SK-N-SH treated with all-trans-retinoic acid at 6 μM for 48 hours (cell line): ENCODE data around the gene MED6.
A peak's percentile ranks its signal among the peaks of the same experiment; 100 is the strongest.

Source experiments
- ATAC-seq: fragments of 200-7000 bp; cut with Tn5 transposase; 3 replicates; pipeline ENCODE4 v1.9.1; 2020; ENCODE audit warnings: mild to moderate bottlenecking, moderate library complexity
- ARNTL ChIP-seq: fragments of 450-650 bp; formaldehyde crosslinking; IDR thresholded peaks from 2 replicates; pipeline ENCODE4 v1.5.0; 2020; ENCODE audit warnings: low read depth, mild to moderate bottlenecking, moderate library complexity, borderline replicate concordance
- CSDC2 ChIP-seq: fragments of 250-450 bp; sonication (Bioruptor Pico); IDR thresholded peaks from 2 replicates; pipeline ENCODE4 v1.5.0; 2020; ENCODE audit warnings: mild to moderate bottlenecking, moderate library complexity
- CSRNP3 ChIP-seq: fragments of 250-450 bp; sonication (Bioruptor Pico); IDR thresholded peaks from 2 replicates; pipeline ENCODE4 v1.5.1; 2021; ENCODE audit warnings: mild to moderate bottlenecking, moderate library complexity
- ESRRG ChIP-seq: fragments of 250-450 bp; sonication (Bioruptor Pico); IDR thresholded peaks from 2 replicates; pipeline ENCODE4 v1.6.1; 2021; ENCODE audit warnings: mild to moderate bottlenecking
- ISL1 ChIP-seq: fragments of 250-450 bp; sonication (Bioruptor Pico); IDR thresholded peaks from 2 replicates; pipeline ENCODE4 v2.1.2; 2022; ENCODE audit warnings: mild to moderate bottlenecking, moderate library complexity
- OSR1 ChIP-seq: fragments of 250-450 bp; sonication (Bioruptor Pico); IDR thresholded peaks from 2 replicates; pipeline ENCODE4 v1.8.0; 2022; ENCODE audit warnings: moderate library complexity, mild to moderate bottlenecking, inconsistent platforms
- PATZ1 ChIP-seq: fragments of 250-450 bp; sonication (Bioruptor Pico); IDR thresholded peaks from 2 replicates; pipeline ENCODE4 v1.8.0; 2020; ENCODE audit warnings: mild to moderate bottlenecking, moderate library complexity, borderline replicate concordance
- POU6F1 ChIP-seq: fragments of 250-450 bp; sonication (Bioruptor Pico); IDR thresholded peaks from 2 replicates; pipeline ENCODE4 v1.8.0; 2021; ENCODE audit warnings: low read depth, mild to moderate bottlenecking, moderate library complexity, borderline replicate concordance
- PPARA ChIP-seq: fragments of 250-450 bp; sonication (Bioruptor Pico); IDR thresholded peaks from 2 replicates; pipeline ENCODE4 v1.5.0; 2020; ENCODE audit warnings: mild to moderate bottlenecking, borderline replicate concordance
- RARB ChIP-seq: fragments of 250-450 bp; sonication (Bioruptor Pico); IDR thresholded peaks from 2 replicates; pipeline ENCODE4 v1.8.0; 2021; ENCODE audit warnings: mild to moderate bottlenecking, moderate library complexity
- SNAI2 ChIP-seq: fragments of 250-450 bp; sonication (Bioruptor Pico); IDR thresholded peaks from 2 replicates; pipeline ENCODE4 v1.5.0; 2020; ENCODE audit warnings: mild to moderate bottlenecking, moderate library complexity
- TCF4 ChIP-seq: fragments of 250-450 bp; sonication (Bioruptor Pico); IDR thresholded peaks from 2 replicates; pipeline ENCODE4 v1.8.0; 2021; ENCODE audit warnings: mild to moderate bottlenecking, moderate library complexity, borderline replicate concordance
- TOX ChIP-seq: fragments of 250-450 bp; sonication (Bioruptor Pico); IDR thresholded peaks from 2 replicates; pipeline ENCODE4 v1.8.0; 2021; ENCODE audit warnings: mild to moderate bottlenecking, moderate library complexity, borderline replicate concordance
- TSHZ2 ChIP-seq: fragments of 250-450 bp; sonication (Bioruptor Pico); IDR thresholded peaks from 2 replicates; pipeline ENCODE4 v1.5.0; 2020; ENCODE audit warnings: mild to moderate bottlenecking, moderate library complexity
- ZFP3 ChIP-seq: fragments of 250-450 bp; sonication (Bioruptor Pico); IDR thresholded peaks from 2 replicates; pipeline ENCODE4 v1.5.0; 2020; ENCODE audit warnings: mild to moderate bottlenecking, moderate library complexity
- ZNF565 ChIP-seq: fragments of 450-650 bp; formaldehyde crosslinking; conservative IDR thresholded peaks from 2 replicates; pipeline ENCODE4 v1.5.0; 2020; ENCODE audit warnings: low read depth, mild to moderate bottlenecking, moderate library complexity
- ZNF8 ChIP-seq: fragments of 450-650 bp; formaldehyde crosslinking; IDR thresholded peaks from 2 replicates; pipeline ENCODE4 v1.5.0; 2020; ENCODE audit warnings: mild to moderate bottlenecking, moderate library complexity

MED6 gene

DNA sequence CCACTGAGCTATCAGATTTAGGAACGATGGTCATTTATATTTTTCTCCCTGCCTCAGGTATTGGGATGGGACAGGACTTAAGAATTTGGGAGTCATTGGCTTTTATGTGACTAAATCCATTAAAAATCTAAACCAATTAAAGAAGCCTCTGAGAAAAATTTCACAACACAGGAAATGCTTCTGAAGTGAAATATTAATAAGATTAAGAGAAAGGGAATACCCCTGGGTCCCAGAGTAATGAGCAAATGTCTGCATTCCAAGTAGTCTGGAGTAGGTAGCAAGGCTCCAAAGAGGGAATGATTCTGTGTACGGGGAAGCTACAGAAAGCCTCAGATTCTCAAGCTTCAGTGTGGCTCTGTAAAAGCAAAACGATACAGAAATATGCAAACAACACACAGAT lies 707 bp upstream of the MED6 start:
- TF ChIP-seq SNAI2 (CRISPR knock-in tag) (no peak), ZFP3 (CRISPR knock-in tag) (no peak), PPARA (no peak), CSRNP3 (no peak), ARNTL (no peak), ZNF8 (CRISPR knock-in tag) (no peak), ISL1 (CRISPR knock-in tag) (peak; percentile 41; the same call in 1 of the 2 replicates), CSDC2 (CRISPR knock-in tag) (no peak)
- ATAC-seq = peak; percentile 41

GRCh38 chr14:70599345-70599744 lies 1.1 kb downstream of the MED6 start:
- ATAC-seq = no peak
- TF ChIP-seq TCF4 (CRISPR knock-in tag) (no peak), TSHZ2 (CRISPR knock-in tag) (no peak), ESRRG (CRISPR knock-in tag) (no peak), ISL1 (CRISPR knock-in tag) (no peak), ZNF8 (CRISPR knock-in tag) (no peak), CSRNP3 (no peak), OSR1 (CRISPR knock-in tag) (no peak), POU6F1 (CRISPR knock-in tag) (no peak), RARB (CRISPR knock-in tag) (no peak), TOX (CRISPR knock-in tag) (no peak), SNAI2 (CRISPR knock-in tag) (no peak), PATZ1 (CRISPR knock-in tag) (no peak)

GRCh38 chr14:70597731-70598130 lies 2.7 kb downstream of the MED6 start:
- TF ChIP-seq SNAI2 (CRISPR knock-in tag) (no peak), TOX (CRISPR knock-in tag) (no peak), POU6F1 (CRISPR knock-in tag) (no peak), ARNTL (no peak), TSHZ2 (CRISPR knock-in tag) (no peak), ZNF565 (no peak), CSDC2 (CRISPR knock-in tag) (no peak)
- TF ChIP-seq, all 23 proteins: peak for 0
- ATAC-seq = no peak
